Osteocyte (in vitro differentiated cells): ENCODE data around the gene LIMS2. TPM values are rescaled to one million over a fixed set of nuclear protein-coding genes. Genes with fewer than 3 reads are reported as not detected.

Source experiments
- DNase-seq: peaks from one replicate; pipeline ENCODE4 v3.0.0; 2021; ENCODE audit warnings: mixed read lengths; ENCODE audit not compliant: unreplicated experiment; ENCODE audit errors: extremely low spot score
- H3K27ac Mint-ChIP-seq: one replicate; pipeline ENCODE4 v1.8.0; 2021; ENCODE audit warnings: mild to moderate bottlenecking, mixed read lengths; ENCODE audit not compliant: unreplicated experiment
- H3K27me3 Mint-ChIP-seq: one replicate; pipeline ENCODE4 v1.8.0; 2021; ENCODE audit warnings: mixed read lengths; ENCODE audit not compliant: unreplicated experiment
- H3K36me3 Mint-ChIP-seq: one replicate; pipeline ENCODE4 v1.8.0; 2021; ENCODE audit warnings: mixed read lengths; ENCODE audit not compliant: unreplicated experiment
- H3K4me1 Mint-ChIP-seq: one replicate; pipeline ENCODE4 v1.8.0; 2021; ENCODE audit warnings: mixed read lengths; ENCODE audit not compliant: unreplicated experiment
- H3K4me3 Mint-ChIP-seq: one replicate; pipeline ENCODE4 v1.8.0; 2021; ENCODE audit warnings: mild to moderate bottlenecking, moderate library complexity, mixed read lengths; ENCODE audit not compliant: unreplicated experiment
- H3K9me3 Mint-ChIP-seq: one replicate; pipeline ENCODE4 v1.8.0; 2021; ENCODE audit warnings: mixed read lengths; ENCODE audit not compliant: unreplicated experiment
- CTCF ChIP-seq: fragments of 200-600 bp; sonication (generic); IDR thresholded peaks from 2 replicates; pipeline ENCODE4 v1.5.0; 2021; ENCODE audit warnings: antibody characterized with exemption, mild to moderate bottlenecking, moderate library complexity
- total RNA-seq: library from RNA; stranded (reverse); gene quantifications from 2 replicates; pipeline ENCODE4 v1.2.1, GENCODE V29; 2021

Gene LIMS2
- total RNA-seq, 1 donor from 2014 or later: 51.0 TPM

GRCh38 chr2:127700527-127701192 lies 25.3 kb upstream of the LIMS2 start:
- Mint-ChIP-seq H3K27ac (peak overlapping the region; percentile 96), H3K4me3 (peak overlapping the region; percentile 88), H3K4me1 (peaks cover 39% of the 10 kb centered on the region), H3K36me3 (peaks cover 16% of the 10 kb centered on the region), H3K27me3 (no peaks in the 10 kb centered on the region), H3K9me3 (no peaks in the 10 kb centered on the region)
- DNase-seq: no peak
- no peak for TF ChIP-seq CTCF

GRCh38 chr2:127698553-127699355 lies 23.4 kb upstream of the LIMS2 start:
- Mint-ChIP-seq H3K4me1 (peaks cover 23% of the 10 kb centered on the region), H3K27ac (no peak overlapping the region), H3K27me3 (no peaks in the 10 kb centered on the region), H3K9me3 (no peaks in the 10 kb centered on the region), H3K36me3 (peaks cover 7% of the 10 kb centered on the region), H3K4me3 (no peak overlapping the region)
- no peak for TF ChIP-seq CTCF
- DNase-seq: no peak

GRCh38 chr2:127697482-127698180 lies 22.3 kb upstream of the LIMS2 start:
- peaks cover 18% of the 10 kb centered on the region for H3K4me1 Mint-ChIP-seq
- no peaks in the 10 kb centered on the region for H3K27me3 Mint-ChIP-seq
- no peak for DNase-seq
- TF ChIP-seq CTCF: no peak
- no peaks in the 10 kb centered on the region for H3K9me3 Mint-ChIP-seq
- H3K27ac Mint-ChIP-seq: no peak overlapping the region
- no peak overlapping the region for H3K4me3 Mint-ChIP-seq
- peaks cover 5% of the 10 kb centered on the region for H3K36me3 Mint-ChIP-seq

DNA sequence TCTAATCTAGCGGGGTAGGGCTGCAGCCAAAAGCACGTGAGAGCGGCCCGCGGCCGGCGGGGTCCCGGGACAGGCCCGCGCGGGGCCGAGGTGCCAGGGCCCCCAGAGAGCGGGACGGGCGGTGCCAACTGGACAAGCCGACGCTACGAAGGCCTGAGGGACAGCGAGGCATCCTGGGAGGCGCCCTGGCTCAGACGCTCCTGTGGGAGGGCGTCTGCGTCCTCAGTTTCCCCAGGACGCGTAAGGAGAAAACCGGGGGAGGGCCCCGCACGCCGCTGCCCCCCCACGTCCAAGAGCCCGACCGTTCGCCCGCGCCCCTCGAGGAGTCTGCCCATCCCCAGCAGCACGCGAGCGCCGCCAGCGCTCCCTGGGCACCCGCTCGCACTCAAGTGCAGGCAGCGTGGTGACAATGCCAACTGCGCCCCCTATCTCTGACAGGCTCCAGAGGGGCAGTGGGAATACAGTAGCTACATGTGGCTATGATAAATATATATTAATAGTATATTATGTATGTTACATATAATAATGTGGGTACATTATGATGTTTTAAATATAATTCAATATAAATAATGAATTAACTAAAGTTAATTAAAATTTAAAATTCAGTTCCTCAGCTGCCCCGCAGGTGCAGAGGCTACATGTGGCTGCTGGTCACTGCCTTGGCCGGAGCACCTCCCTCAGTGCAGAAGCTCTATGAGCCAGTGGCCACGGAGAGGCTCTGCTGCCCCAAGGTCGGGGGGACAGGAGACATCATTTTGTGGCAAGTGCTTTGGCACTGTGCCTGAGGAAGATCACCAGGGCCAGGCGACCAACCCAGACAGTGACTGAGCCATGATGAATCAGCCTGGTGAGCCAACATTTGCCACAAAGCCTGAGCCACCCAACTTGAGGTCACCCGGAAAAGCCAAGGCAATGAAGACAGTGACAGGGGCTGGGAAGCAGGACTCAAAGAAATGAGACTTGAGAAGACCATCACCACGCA lies 20.5 kb upstream of the LIMS2 start:
- no peak overlapping the region for H3K4me3 Mint-ChIP-seq
- H3K36me3 Mint-ChIP-seq: peaks cover 4% of the 10 kb centered on the region
- no peak for DNase-seq
- H3K27ac Mint-ChIP-seq: no peak overlapping the region
- no peaks in the 10 kb centered on the region for H3K27me3 Mint-ChIP-seq
- peaks cover 8% of the 10 kb centered on the region for H3K9me3 Mint-ChIP-seq
- TF ChIP-seq CTCF: peak; percentile 54
- H3K4me1 Mint-ChIP-seq: peaks cover 8% of the 10 kb centered on the region
